Stomach smooth muscle (tissue), 2 donors: ENCODE data around the gene CPNE8.

ENCODE experiments used
- H3K27ac ChIP-seq: one replicate; pipeline ENCODE4 v1.7.0; 2013; ENCODE audit warnings: mild to moderate bottlenecking, low read length, inconsistent platforms
- H3K27me3 ChIP-seq, 2 donors: one replicate each; pipeline ENCODE4 v1.7.0; 2013; ENCODE audit warnings: low read length in 2 of 2; ENCODE audit not compliant: insufficient read depth in 2 of 2, control insufficient read depth in 1 of 2
- H3K36me3 ChIP-seq, 2 donors: one replicate each; pipeline ENCODE4 v1.7.0; 2013; ENCODE audit warnings: low read length in 2 of 2; ENCODE audit not compliant: control insufficient read depth in 2 of 2, insufficient read depth in 2 of 2
- H3K4me1 ChIP-seq: one replicate; pipeline ENCODE4 v1.7.0; 2013; ENCODE audit warnings: low read length; ENCODE audit not compliant: control insufficient read depth, insufficient read depth
- H3K4me3 ChIP-seq, 2 donors: one replicate each; pipeline ENCODE4 v1.7.0; 2013; ENCODE audit warnings: low read length in 2 of 2
- H3K9ac ChIP-seq, 2 donors: one replicate each; pipeline ENCODE4 v1.7.0; 2013; ENCODE audit warnings: low read length in 2 of 2, mild to moderate bottlenecking in 1 of 2
- H3K9me3 ChIP-seq, 2 donors: one replicate each; pipeline ENCODE4 v1.7.0; 2013; ENCODE audit warnings: low read length in 2 of 2; ENCODE audit not compliant: control insufficient read depth in 2 of 2
- donor health status: healthy.
- donor health status: Pancreatic carcinoma.

Gene CPNE8

GRCh38 chr12:38823738-38824137 is 81.7 kb downstream of the CPNE8 start:
- Histone ChIP-seq H3K4me3 (no peak overlapping the region), H3K9ac (no peak overlapping the region), H3K36me3 (no peaks in the 10 kb centered on the region), H3K4me1 (no peaks in the 10 kb centered on the region), H3K27ac (no peak overlapping the region), H3K9me3 (no peaks in the 10 kb centered on the region), H3K27me3 (no peaks in the 10 kb centered on the region)

GRCh38 chr12:38823314-38823713 is 82.1 kb downstream of the CPNE8 start:
- Histone ChIP-seq H3K27ac (no peak overlapping the region), H3K27me3 (no peaks in the 10 kb centered on the region), H3K4me1 (no peaks in the 10 kb centered on the region), H3K4me3 (no peak overlapping the region), H3K9ac (no peak overlapping the region), H3K9me3 (no peaks in the 10 kb centered on the region), H3K36me3 (no peaks in the 10 kb centered on the region)

DNA sequence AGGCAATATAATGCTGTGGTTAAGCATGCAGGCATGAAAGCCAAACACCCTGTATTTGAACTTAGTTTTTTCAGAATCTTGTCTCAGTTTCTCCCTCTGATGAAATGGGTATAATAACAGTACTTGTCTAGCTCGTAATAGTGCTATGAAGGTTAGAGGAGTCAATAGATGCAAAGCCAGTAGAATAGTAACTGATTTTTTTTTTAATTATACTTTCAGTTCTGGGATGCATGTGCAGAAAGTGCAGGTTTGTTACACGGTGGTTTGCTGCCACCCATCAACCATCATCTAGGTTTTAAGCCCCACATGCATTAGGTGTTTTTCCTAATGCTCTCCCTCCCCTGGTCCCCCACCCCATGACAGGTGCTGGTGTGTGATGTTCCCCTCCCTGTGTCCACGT is 87.4 kb downstream of the CPNE8 start:
- H3K4me3 ChIP-seq = no peak overlapping the region

DNA sequence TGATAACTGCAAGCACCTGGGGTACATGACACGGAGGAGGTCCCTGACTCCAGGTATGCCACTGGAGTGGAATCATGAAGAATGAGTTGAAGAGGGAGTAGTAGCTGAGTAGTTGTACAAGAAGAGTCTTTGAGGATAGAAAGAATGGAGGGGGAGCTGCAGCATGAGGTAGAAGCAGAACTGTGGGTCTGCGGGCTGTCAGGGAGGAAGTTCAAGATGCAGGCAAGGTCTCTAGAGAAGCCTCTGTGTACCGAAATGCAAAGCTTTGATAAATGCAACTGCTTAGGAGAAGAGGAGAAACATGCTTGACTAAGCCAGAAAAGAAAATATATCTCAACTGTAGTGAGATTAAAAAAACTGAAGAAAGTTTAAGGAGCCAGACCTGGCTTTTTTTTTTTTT is 91.5 kb downstream of the CPNE8 start:
- no peak overlapping the region for H3K4me3 ChIP-seq
- H3K9ac ChIP-seq = no peak overlapping the region
- peaks cover 0 to 2% of the 10 kb centered on the region in 2 donors for H3K9me3 ChIP-seq
- peaks cover 3% of the 10 kb centered on the region in 2 donors for H3K36me3 ChIP-seq
- no peak overlapping the region for H3K27ac ChIP-seq
- H3K4me1 ChIP-seq = no peaks in the 10 kb centered on the region
- H3K27me3 ChIP-seq = no peaks in the 10 kb centered on the region

More for the DNA sequence above, 87.4 kb downstream of the CPNE8 start:
- Histone ChIP-seq H3K27me3 (no peaks in the 10 kb centered on the region), H3K36me3 (no peaks in the 10 kb centered on the region), H3K27ac (no peak overlapping the region), H3K4me1 (no peaks in the 10 kb centered on the region), H3K9ac (no peak overlapping the region), H3K9me3 (no peaks in the 10 kb centered on the region)

- H3K27ac ChIP-seq = no peak overlapping the region
- no peaks in the 10 kb centered on the region for H3K4me1 ChIP-seq
- no peaks in the 10 kb centered on the region for H3K27me3 ChIP-seq
- H3K36me3 ChIP-seq = peaks cover 3% of the 10 kb centered on the region in 2 donors
- H3K4me3 ChIP-seq = no peak overlapping the region
- H3K9me3 ChIP-seq = peaks cover 0 to 2% of the 10 kb centered on the region in 2 donors
- H3K9ac ChIP-seq = no peak overlapping the region
Observed at GRCh38 chr12:38811814-38812356, 93.5 kb downstream of the CPNE8 start.

DNA sequence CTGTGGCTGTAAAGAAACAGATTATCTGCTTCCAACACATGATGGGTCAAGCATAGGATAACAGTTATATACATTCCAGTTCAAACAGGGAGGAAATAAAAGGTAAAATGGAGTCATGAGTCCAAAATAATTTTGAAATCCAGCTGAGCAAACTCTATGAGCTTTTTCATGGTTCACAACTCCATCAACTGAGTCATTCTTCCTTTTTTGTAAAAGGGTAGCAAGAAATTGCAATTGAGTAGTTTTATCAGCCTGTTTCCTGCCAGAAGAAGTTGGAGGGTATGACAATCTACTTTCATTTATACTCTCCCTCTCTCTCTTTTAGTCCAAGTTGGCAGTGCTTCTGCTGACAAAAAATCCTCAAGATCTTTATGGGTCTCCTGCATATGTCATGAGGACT is 95.6 kb downstream of the CPNE8 start:
- no peak overlapping the region for H3K9ac ChIP-seq
- H3K9me3 ChIP-seq = peaks cover 0 to 2% of the 10 kb centered on the region in 2 donors
- H3K27ac ChIP-seq = no peak overlapping the region
- H3K36me3 ChIP-seq = peaks cover 3% of the 10 kb centered on the region in 2 donors
- no peak overlapping the region for H3K4me3 ChIP-seq
- H3K4me1 ChIP-seq = no peaks in the 10 kb centered on the region
- H3K27me3 ChIP-seq = no peaks in the 10 kb centered on the region

DNA sequence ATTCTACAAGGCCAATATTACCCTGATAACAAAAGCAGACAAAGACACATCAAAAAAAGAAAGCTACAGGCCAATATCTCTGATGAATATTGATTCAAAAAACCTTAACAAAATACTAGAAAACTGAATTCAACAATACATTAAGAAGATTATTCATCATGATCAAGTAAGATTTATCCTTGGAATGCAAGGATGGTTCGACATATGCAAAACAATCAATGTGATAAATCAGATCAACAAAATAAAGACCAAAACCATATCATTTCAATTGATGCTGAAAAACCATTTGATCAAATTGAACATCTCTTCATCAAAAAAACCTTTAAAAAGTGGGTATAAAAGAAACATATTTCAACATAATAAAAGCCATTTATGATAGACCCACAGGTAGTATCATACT is 117.3 kb downstream of the CPNE8 start:
- Histone ChIP-seq H3K27ac (no peak overlapping the region), H3K4me3 (no peak overlapping the region), H3K9ac (no peak overlapping the region), H3K36me3 (no peaks in the 10 kb centered on the region), H3K27me3 (no peaks in the 10 kb centered on the region), H3K4me1 (no peaks in the 10 kb centered on the region), H3K9me3 (peaks cover 3 to 5% of the 10 kb centered on the region in 2 donors)

DNA sequence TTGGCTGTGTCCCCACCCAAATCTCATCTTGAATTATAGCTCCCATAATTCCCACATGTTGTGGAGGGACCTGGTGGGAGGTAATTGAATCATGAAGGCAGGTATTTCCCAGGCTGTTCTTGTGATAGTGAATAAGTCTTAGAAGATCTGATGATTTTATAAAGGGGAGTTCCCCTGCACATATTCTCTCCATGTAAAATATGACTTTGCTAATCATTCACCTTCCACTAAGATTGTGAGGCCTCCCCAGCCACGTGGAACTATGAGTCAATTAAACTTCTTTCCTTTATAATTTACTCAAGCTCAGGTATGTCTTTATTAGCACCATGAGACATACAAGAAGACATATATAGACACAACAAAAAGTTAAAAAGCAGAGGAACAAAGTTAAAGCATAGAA is 120.0 kb downstream of the CPNE8 start:
- Histone ChIP-seq H3K4me3 (no peak overlapping the region), H3K36me3 (no peaks in the 10 kb centered on the region), H3K9ac (no peak overlapping the region), H3K27me3 (no peaks in the 10 kb centered on the region), H3K9me3 (peaks cover 3 to 5% of the 10 kb centered on the region in 2 donors), H3K27ac (no peak overlapping the region), H3K4me1 (no peaks in the 10 kb centered on the region)

DNA sequence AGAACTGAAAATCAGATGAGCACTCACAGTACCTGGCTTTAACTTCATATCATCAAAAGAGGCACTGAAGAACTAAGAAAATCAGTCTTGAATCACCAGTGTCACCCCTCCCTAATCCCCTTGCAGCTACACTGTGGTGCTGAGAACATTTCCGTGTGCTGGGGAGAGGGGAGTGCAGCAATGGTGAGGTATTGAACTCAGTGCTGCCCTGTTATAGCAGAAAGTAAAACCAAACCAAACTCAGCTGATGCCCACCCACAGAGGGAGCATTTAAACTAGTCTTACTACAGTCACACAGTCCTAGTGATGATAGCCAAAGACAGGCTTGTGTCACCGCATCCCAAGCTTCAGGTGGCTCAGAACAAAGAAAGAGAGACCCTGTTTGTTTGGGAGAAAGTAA is 122.1 kb downstream of the CPNE8 start:
- Histone ChIP-seq H3K9ac (no peak overlapping the region), H3K9me3 (peaks cover 0 to under 1% of the 10 kb centered on the region in 2 donors), H3K36me3 (no peaks in the 10 kb centered on the region), H3K4me1 (no peaks in the 10 kb centered on the region), H3K27ac (no peak overlapping the region), H3K4me3 (no peak overlapping the region), H3K27me3 (no peaks in the 10 kb centered on the region)

GRCh38 chr12:38782359-38782758 is 123.0 kb downstream of the CPNE8 start:
- H3K9me3 ChIP-seq = no peaks in the 10 kb centered on the region
- H3K36me3 ChIP-seq = no peaks in the 10 kb centered on the region
- no peaks in the 10 kb centered on the region for H3K27me3 ChIP-seq
- H3K4me3 ChIP-seq = no peak overlapping the region
- no peak overlapping the region for H3K9ac ChIP-seq
- no peak overlapping the region for H3K27ac ChIP-seq
- H3K4me1 ChIP-seq = no peaks in the 10 kb centered on the region

- H3K9ac ChIP-seq = no peak overlapping the region
- H3K36me3 ChIP-seq = peaks cover 0 to 3% of the 10 kb centered on the region in 2 donors
- no peak overlapping the region for H3K4me3 ChIP-seq
- no peaks in the 10 kb centered on the region for H3K4me1 ChIP-seq
- H3K27ac ChIP-seq = no peak overlapping the region
- no peaks in the 10 kb centered on the region for H3K27me3 ChIP-seq
- no peaks in the 10 kb centered on the region for H3K9me3 ChIP-seq
Observed at GRCh38 chr12:38776647-38777046, 128.7 kb downstream of the CPNE8 start.
